AG04450 (cell line): Measurements from ENCODE around the gene NAA35. TPM values are rescaled to one million over a fixed set of nuclear protein-coding genes. Genes with fewer than 3 reads are reported as not detected.

Experiments used
- CTCF ChIA-PET: fragments of 300-600, 350-600 bp; formaldehyde crosslinking; extraction: SDS; loops from one replicate; lab custom pipeline; 2022; ENCODE audit warnings: antibody characterized with exemption, inconsistent platforms; lab: Charles Lee
- POLR2A ChIA-PET: fragments of 350-600 bp; formaldehyde crosslinking; extraction: SDS; loops from one replicate; lab custom pipeline; 2021; ENCODE audit warnings: antibody characterized with exemption, inconsistent platforms; lab: Yijun Ruan, JAX
- DNase-seq: peaks from one replicate; pipeline ENCODE4 v3.0.0-alpha.2; 2011; ENCODE audit warnings: low read depth, low spot score
- H3K27ac ChIP-seq: one replicate; pipeline ENCODE4 v1.5.1; 2012; ENCODE audit warnings: low read depth, low read length, control low read depth
- H3K27me3 ChIP-seq: one replicate; pipeline ENCODE4 v1.6.0; 2012; ENCODE audit warnings: low read length; ENCODE audit not compliant: control insufficient read depth, insufficient read depth
- H3K4me3 ChIP-seq: 2 replicates; pipeline ENCODE4 v1.5.1; 2011; ENCODE audit warnings: mild to moderate bottlenecking, low read depth, low read length, control low read depth
- H3K9me3 ChIP-seq: 2 replicates; pipeline ENCODE4 v1.5.1; 2012; ENCODE audit warnings: low read length; ENCODE audit not compliant: control insufficient read depth, insufficient read depth
- CTCF ChIP-seq: IDR thresholded peaks from 2 replicates; pipeline ENCODE4 v1.5.1; 2011; ENCODE audit warnings: low read depth, low read length, control low read depth, inconsistent platforms
- polyA plus RNA-seq: library from polyadenylated mRNA; depleted of rRNA; stranded (reverse); fragments of >200 nt; gene quantifications from 2 replicates; pipeline ENCODE4 v1.2.3, GENCODE V29; 2011

The NAA35 gene
- polyA plus RNA-seq, 1 experiment, result 25.2 TPM

- Histone ChIP-seq H3K4me3 (no peak overlapping the region), H3K27me3 (no peaks in the 10 kb centered on the region), H3K27ac (no peak overlapping the region), H3K9me3 (no peaks in the 10 kb centered on the region)
- no peak for TF ChIP-seq CTCF
- POLR2A ChIA-PET, result no interaction called here
- peak; percentile 1 for DNase-seq
- CTCF ChIA-PET, result no interaction called here
Observed at GRCh38 chr9:85978496-85978895, 37.5 kb downstream of the NAA35 start.

GRCh38 chr9:85981369-85981768 is 40.4 kb downstream of the NAA35 start:
- DNase-seq, result no peak
- ChIA-PET POLR2A (no interaction called here), CTCF (interaction anchor here (0.8 kb wide), 1 partner anchor 9 kb away, joined by 5 read pairs; no protein-coding TSS in a partner anchor)
- H3K27ac ChIP-seq, result no peak overlapping the region
- no peak overlapping the region for H3K4me3 ChIP-seq
- no peaks in the 10 kb centered on the region for H3K9me3 ChIP-seq
- no peaks in the 10 kb centered on the region for H3K27me3 ChIP-seq
- TF ChIP-seq CTCF, result no peak

- CTCF ChIA-PET, result no interaction called here
- H3K27ac ChIP-seq, result no peak overlapping the region
- no peak overlapping the region for H3K4me3 ChIP-seq
- POLR2A ChIA-PET, result no interaction called here
- no peaks in the 10 kb centered on the region for H3K9me3 ChIP-seq
- DNase-seq, result no peak
- no peak for TF ChIP-seq CTCF
- H3K27me3 ChIP-seq, result no peaks in the 10 kb centered on the region
Observed at GRCh38 chr9:85984457-85984856, 43.5 kb downstream of the NAA35 start.

GRCh38 chr9:85987236-85987635 is 46.3 kb downstream of the NAA35 start:
- Histone ChIP-seq H3K4me3 (no peak overlapping the region), H3K9me3 (no peaks in the 10 kb centered on the region), H3K27me3 (no peaks in the 10 kb centered on the region), H3K27ac (no peak overlapping the region)
- TF ChIP-seq CTCF, result no peak
- POLR2A ChIA-PET, result no interaction called here
- CTCF ChIA-PET, result no interaction called here
- no peak for DNase-seq

GRCh38 chr9:85994191-85994590 is 53.2 kb downstream of the NAA35 start:
- ChIA-PET CTCF (no interaction called here), POLR2A (no interaction called here)
- no peak overlapping the region for H3K4me3 ChIP-seq
- TF ChIP-seq CTCF, result no peak
- H3K9me3 ChIP-seq, result no peaks in the 10 kb centered on the region
- no peak overlapping the region for H3K27ac ChIP-seq
- H3K27me3 ChIP-seq, result no peaks in the 10 kb centered on the region
- no peak for DNase-seq
